NCI-H2081 treated with DMSO at 0.1 percent for 48 hours (cell line): ENCODE measurements around the gene MAPRE3.

Source experiments
- DNase-seq: peaks from one replicate; lab custom pipeline; 2025; lab: John Stamatoyannopoulos, UW

Gene MAPRE3

DNA sequence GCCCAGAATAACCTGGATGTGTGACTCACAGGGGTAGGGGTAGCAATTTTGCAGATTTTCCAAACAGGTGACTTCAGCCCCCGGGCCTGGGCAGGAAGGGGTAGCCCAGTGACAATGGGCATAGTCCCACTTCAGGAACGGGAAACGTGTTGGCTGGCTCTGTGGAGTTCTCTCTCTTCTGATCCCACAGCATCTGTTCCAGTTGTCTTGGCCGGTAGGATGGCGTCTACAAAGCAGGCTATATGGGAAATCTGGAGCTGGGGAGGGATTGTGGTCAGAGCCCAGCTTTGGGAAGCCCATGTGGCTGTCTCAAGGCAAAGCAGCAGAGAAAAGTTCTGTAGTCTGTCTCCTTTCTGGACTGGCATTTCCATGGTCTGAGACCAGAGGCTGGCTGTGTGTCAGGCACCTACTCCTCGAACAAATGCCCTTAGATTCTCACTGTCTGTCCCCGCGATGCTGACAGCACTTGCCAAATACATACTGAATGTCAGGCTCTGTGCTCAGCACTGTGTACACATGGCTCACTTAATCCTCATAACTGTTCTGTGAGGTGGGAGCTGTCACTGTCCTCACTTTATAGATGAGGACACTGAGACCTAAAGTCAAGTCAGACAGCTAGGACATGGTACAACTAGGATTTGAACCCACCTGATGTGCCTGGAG is 44.5 kb downstream of the MAPRE3 start:
- DNase-seq = no peak

DNA sequence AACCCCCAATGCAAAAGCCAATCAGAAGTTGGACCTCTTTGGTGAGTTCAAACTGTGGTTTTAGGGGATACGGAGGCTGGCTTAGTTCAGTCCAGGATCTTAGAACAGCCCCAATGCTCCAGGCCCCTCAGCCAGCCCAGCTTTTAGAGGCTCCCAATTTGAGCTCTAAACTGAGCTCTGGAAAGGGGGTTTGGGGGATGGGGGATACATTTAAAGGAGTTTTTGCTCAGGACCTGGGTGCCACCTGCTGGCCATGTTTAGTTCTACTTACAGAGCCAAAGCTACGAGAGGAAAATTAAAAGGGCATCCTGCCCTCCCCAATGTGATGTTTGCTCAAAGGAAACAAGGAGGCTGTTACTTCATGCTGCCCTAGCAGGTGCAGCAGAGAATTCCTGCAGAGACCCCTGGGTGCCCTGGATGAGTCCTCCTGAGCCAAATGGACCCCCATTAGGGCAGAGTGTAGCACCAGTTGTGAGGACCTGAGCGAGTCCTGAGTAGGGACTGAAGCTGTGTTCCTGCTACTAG is 46.4 kb downstream of the MAPRE3 start:
- peak; percentile 19 for DNase-seq

DNA sequence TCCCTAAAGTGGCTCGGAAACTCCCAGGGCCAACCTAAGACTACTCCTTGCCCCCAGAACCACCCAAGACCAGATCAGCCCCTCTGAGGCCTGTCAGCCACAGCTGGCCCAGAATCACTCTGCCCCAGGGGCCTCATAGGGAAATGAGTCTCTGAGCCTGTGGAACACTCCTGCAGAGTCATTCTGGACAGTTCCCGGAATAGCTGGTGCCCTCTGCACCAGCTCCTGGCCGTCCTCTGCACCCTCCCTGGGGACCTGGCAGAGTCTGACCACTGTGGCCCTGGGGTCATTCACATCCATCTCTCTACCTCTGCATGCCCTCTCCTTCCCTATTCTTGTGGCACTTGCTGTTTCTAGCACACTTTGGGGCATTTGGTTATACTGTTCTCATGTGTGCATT is 47.7 kb downstream of the MAPRE3 start:
- no peak for DNase-seq

DNA sequence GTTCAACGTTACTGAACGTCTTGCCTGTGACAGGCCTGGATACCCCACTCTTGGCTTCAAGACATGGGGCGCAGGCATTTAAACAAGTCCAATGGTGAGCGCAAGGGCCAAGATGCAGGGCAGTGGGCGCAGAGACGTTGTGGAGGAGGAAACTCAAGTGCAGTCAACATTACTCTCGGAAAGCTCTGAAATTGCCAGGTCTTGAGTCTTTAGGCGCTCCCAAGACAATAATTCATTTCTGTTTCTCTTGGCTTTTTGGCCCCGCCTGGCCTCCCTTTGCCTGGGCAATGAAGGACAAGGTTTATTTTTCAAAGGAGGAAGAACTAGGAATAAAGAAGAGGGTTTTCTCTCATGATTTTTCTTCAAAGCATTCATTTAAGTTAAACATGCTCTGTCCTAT is 49.0 kb downstream of the MAPRE3 start:
- DNase-seq = no peak

DNA sequence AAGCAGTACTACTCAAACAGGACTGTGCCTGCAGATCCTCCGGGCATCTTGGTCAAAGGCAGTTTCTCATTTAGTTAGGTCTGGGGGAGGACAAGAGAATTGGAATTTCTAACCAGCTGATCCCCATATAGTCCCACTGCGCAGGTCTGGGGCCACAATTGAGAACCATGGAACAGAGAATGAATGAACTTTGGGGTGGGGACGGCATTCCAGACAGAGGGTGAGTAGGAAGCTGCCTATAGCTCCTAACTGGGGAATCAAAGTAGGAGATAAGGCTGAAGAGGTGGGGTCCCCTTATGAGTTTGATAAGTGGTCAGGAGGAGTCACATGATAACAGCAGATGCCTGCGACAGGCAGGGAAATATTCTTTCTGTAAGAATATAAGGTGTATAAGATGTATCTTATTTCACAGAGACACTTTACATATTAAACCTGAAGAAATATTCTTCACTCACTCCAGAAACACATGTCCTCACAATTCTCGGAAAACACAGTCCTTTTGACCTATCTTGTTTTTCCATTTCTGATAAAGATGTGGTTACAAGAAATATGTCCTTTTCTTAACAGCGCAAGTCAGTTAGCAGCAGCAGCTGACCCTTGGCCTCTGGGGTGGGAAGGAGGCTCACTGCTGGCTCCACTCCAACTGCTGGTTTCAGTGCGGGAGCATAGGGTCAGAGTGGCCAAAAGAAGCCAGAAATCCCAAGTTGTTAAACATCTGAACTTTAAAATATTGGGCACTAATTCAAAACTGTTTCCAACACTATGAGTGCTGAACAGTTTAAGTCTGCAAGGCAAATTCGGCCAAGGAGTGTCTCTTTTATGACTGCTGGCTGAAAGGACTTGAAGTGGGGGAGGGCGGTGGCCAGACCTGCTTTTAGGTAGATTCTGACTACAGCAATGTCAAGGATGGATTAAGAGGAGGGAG is 49.8 kb downstream of the MAPRE3 start:
- DNase-seq = no peak

DNA sequence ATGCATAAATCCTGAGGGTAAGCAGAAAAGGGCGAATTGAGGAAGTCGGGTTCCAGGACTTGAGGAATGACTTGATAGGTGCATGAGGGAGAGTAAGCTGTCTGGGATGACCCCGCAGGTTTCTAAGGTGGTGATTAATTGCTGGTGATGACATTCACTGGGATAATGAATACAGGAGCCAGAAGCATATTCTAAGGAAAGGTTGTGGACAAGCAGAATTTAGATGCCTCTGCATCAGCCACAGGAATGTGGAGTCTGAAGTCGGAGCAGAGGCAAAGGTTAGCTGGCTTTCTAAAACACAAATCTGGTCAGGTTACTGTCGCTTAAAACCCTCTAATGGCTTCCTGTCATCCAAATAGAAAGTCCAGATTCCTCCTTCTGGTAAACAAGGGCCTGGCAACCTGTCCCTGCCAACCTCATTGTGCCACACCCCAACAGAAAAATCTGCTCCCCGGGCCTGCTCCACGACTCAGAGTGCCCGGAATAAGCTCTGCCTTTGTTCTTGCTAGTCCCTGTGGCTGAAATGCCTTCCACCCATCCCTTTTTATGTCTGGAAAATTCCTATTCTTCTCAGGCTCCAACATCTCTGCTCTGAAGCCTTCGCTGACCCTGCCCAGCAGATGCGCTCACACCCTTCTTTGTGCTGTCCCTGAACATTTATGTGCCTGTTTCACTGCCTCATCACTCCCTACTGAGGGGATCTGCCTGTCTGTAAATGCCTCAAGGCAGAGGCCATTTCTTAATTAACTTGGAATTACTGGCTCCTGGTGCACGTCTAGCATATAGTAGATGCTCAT is 51.0 kb downstream of the MAPRE3 start:
- no peak for DNase-seq

DNA sequence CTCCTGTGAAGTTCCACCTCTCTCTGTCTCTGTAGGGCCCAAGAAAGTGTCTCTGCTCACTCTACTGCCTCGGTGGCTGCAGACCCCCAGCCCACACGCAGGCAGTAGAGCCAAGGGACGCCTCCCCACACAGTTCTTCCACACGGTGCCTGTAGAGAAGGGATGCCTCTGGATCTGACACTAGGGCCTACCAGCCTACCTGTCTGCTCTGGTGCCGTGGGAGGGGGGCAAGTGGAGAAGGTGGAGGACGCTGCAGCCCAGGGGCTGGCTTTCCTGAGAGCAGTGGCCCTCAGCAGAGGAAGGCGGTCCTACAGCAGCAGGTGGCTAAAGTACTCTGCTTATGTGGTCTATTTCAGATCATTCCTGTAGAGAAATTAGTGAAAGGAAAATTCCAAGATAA is 53.3 kb downstream of the MAPRE3 start:
- no peak for DNase-seq

DNA sequence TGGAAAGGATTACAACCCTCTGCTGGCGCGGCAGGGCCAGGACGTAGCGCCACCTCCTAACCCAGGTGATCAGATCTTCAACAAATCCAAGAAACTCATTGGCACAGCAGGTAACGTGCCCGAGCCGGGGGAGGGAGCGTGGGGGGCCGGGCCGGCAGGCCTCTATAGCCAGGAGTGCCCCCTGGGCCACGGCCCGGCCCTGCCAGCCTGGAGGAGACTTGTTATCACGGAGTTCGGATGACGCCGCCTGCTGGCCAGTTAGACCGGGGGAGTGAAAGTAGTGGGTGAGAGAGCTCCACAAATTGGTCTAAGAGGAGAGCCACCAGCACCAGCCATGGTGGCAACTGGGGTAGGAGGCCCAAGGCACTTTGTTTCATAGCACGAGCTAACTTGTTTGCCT is 53.8 kb downstream of the MAPRE3 start:
- no peak for DNase-seq

DNA sequence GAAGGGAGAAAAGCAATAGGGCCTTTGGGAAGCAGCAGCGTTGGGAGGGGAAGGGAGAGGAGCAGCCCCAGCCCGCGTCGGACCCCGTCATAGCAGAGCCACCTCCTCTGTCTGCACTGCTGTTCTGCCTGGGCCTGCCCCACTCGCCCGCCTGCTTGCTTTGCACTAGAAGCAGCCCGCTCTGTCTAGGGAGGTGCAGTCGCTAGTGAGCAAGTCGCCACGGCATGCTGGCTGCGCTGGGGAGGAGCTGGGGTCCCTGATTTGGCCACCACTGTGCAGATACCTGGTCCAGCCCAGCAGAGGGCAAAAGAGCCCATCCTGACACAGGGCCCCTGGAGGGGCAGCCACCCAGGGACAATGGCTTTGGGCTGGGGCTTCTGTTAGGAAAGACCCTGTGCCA is 54.4 kb downstream of the MAPRE3 start:
- no peak for DNase-seq

DNA sequence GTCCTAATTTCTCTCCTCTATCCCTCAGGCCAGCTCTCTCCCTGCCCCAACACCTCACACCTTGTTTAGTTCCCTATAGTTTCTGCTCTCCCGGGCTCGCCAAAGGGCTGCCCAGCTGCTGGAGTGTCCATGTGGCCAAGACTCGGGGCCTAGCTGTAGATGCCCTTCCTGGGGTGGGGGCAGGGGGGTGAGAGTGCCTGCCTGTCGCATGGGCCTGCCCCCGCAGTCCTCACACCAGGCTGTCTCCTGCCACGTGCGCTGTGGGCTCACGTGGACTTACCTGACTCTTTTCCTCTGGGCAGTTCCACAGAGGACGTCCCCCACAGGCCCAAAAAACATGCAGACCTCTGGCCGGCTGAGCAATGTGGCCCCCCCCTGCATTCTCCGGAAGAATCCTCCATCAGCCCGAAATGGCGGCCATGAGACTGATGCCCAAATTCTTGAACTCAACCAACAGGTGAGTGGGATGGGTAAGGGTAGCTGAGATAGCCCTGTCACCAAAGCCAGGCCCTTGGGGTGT is 54.9 kb downstream of the MAPRE3 start:
- DNase-seq = no peak

DNA sequence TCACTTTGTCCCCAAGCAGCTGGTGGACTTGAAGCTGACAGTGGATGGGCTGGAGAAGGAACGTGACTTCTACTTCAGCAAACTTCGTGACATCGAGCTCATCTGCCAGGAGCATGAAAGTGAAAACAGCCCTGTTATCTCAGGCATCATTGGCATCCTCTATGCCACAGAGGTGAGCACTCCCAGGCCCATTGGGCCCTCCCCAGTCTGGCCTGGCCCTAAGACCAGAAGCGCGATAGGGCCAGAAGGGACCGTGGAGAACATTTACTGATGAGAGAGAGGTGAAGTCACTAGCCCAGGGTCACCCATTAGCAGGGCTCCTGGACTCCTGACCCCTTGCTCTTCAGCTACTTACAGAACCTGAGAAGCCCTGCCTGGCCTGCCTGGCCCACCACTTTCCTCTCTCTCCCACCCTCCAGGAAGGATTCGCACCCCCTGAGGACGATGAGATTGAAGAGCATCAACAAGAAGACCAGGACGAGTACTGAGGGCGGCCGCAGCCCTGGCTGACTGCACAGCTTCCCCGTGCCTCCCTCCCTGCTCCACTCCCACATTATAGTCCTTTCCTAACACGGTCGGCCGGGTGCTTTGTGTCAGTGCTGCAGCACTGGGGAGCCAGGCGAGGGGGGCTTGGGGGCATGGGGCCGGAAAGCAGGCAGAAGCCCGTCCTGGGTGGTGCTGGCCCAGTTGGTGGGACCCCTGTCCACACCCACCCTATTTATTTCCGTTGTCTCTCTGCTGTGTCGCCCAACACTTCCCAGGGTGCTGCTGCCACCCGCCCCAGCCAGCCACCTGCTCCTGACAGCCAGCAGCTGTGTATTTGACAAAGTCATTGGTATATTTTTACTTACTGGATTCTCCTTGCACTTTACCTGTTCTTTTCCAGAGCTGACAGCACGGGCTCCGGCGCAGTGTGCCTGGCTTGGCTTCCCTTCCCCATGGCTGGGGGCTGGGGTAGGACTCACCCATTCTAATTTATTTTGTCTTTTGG is 55.7 kb downstream of the MAPRE3 start:
- peak; percentile 19 for DNase-seq

DNA sequence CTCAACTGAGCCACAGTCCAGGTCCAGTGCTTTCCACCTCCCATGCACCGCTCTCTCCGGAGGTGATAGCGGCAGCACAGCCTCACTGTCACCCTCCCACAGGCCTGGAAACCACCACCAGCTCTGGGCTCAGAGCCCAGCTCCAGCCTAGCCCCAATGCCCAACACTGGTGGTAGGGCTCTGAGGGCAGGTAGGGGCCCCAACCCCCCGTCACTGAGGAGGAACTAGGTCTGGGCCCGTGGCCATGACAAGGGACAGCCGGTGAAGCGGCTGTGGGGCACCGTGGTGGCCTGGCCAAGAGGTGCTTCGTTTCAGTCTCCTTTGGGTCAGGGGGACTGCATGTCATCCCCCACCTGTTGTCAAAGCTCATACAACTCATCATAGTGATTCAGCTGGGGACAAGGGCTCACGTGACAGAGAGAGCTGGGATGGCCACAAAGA is 56.8 kb downstream of the MAPRE3 start:
- no peak for DNase-seq

DNA sequence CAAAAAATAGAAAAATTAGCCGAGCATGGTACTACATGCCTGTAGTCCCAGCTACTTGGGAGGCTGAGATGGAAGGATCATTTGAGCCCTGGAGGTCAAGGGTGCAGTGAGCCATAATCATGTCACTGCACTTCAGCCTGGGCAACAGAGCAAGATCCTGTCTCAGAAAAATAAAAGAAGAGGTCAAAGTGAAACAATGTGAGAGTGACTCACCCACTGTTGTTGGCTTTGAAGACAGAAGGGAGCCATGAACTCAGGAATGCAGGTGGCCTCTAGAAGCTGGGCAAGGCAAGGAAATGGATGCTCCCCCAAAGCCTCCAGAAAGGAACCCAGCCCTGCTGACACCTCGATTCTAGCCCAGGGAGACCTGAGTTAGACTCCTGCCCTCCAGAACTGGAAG is 58.6 kb downstream of the MAPRE3 start:
- DNase-seq = no peak

DNA sequence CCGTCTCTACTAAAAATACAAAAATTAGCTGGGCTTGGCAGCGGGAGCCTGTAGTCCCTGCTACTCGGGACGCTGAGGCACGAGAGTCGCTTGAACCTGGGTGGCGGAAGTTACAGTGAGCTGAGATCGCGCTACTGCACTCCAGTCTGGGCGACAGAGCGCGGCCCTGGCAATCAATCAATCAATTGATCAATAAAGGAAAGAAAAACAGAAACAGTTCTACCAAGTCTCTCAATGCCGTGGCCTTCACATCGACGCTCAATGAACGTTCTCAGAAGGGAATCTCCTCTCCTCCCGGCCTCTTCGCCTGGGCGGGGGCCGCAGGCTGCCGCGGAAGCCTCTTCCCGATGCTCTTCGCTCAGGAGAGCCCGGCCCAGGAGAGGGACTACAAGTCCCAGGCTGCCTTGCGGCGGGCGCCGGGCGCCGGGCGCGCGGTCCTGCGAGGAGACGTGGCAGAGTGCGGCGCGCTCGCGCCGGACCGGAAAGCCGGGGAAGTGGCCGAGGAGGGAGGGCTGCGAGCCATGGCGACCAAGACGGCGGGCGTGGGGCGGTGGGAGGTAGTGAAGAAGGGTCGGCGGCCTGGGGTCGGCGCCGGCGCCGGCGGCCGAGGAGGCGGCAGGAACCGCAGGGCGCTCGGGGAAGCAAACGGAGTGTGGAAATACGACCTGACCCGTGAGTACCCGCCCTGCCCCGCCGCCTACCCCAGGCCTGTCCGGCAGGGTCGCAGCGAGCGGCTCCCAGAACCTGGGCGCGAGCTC is 62.2 kb downstream of the MAPRE3 start, which contains the start of gene TMEM214:
TSS of gene TMEM214 (plus strand) at position 471 of the 758 bp plus-strand sequence. CDS start at position 522, 51 bp downstream.
- peak; percentile 77 for DNase-seq

DNA sequence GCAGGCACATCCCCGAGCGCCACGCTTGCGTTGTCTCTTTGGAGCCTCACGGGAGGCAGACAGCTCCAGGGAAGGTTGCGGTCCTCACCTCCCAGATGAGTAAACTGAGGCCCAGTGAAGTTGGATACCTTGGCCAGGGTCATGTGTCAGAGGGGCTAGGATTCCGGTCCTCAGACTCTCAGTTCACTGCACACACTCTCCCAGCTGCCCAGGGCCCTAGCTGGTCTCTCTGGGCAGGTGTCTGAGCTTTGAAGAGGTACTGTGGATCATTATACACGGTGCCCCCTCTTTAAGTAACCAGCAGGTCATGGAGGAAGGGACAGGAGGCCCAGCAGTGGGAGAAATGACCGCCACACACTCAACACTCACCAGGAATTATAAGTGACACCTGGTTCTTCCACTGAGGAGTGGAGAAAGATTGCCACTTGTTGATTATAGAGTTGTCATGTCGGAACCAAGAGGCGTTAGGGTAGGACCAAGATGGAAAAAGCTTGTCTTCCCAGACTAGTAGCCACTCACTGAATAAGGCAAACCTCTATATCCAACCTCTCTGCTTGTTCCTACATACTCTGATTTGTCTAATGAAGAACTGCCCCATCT is 62.9 kb downstream of the MAPRE3 start:
- no peak for DNase-seq

DNA sequence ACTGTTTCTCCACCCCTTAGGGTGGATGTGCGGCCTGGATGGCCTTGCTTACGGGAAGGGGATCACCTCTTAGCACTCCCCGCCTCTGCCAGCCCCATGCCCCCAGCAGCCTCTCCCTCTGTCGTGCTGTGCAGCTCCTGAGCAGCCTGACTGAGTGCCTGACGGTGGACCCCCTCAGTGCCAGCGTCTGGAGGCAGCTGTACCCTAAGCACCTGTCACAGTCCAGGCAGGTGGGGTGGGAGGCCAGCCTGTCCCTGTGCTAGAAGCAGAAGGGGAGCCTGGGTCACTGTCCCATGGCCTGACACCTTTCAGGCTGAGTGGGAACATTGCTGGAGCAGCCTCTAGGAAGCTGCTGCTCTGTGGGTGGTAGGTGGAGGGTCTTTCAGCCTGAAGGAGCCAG is 67.6 kb downstream of the MAPRE3 start:
- no peak for DNase-seq

DNA sequence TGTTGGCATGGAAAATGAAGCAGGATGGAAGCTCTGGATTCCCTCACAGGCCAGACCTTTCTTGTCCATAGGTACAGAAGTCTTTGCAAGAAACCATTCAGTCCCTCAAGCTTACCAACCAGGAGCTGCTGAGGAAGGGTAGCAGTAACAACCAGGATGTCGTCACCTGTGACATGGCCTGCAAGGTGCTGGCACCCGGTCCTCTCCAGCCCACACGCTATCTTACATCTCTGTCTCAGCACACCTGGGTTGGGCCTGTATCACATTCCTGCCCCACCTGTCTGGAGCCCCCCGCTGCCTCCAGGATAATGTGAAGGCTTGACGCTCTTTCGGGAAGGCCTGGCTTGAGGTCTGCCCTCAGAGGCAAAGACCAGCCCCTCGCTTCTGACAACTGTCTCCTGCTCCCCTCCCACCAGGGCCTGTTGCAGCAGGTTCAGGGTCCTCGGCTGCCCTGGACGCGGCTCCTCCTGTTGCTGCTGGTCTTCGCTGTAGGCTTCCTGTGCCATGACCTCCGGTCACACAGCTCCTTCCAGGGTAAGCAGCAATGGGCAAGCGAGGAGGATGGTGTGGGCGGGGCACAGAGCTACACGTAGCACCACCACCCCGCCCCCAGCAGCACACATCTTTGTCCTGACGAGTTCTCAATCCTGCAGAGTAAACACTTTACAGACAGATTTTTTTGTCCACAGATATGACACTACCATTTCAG is 68.3 kb downstream of the MAPRE3 start:
- DNase-seq = no peak

DNA sequence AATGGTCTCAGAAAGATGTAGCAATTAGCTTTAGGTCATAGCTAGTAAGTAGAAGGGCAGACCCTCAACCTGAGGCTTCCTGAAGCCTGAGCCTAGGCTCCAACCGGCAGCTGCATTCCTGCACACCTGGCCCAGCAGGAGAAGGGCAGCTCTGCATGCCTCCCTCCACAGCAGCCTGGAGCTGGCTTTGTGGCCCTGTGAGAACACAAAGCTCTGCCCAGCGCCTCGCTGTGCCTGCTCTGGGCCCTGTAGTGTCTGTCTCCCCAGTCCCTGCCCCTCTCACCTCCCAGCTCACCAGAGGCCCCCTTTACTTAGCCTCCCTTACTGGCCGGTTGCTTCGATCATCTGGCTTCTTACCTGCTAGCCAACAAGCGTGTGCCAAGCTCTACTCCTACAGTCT is 69.0 kb downstream of the MAPRE3 start:
- no peak for DNase-seq

DNA sequence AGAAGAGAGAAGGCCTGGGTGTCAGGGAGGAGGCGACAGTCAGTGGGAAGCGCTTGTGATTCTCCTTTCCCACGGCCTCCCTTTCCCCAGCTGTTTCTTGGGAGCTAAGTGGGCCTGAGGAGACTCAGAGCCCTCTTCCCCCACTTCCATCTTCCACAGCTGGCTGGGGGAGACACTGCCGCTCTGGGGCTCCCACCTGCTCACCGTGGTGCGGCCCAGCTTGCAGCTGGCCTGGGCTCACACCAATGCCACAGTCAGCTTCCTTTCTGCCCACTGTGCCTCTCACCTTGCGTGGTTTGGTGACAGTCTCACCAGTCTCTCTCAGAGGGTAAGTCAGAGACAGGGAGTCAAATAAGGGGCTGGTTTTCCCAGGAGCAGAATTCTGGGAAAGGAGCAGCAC is 69.4 kb downstream of the MAPRE3 start:
- no peak for DNase-seq
